Measurements from ENCODE around the gene BAHD1.
"Not testable (repeated sequence)": the region's sequence is repeated elsewhere in the genome, so short reads cannot be mapped to it uniquely, and the experiment has no call there.

The BAHD1 gene

DNA sequence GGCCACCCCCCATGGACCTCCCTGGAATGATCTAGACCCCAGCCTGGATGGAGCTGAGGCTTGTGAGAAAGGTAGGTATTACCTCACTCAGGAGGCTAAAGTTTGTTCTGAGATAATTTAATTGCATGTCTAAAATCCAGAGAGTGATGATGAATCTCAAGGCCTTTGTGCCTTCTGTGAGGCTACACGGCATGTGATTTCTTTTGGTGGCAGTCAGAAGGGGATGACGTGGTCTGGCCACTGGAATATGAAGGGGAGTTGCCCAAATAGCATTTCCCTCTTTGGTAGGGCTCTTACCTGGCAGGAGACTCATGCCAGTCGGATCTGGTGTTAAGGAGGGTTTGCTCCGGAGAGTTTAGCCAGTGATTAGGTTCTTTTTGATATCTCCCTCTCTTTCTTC lies 2.5 kb downstream of the BAHD1 start:
- no peak for DNase-seq

DNA sequence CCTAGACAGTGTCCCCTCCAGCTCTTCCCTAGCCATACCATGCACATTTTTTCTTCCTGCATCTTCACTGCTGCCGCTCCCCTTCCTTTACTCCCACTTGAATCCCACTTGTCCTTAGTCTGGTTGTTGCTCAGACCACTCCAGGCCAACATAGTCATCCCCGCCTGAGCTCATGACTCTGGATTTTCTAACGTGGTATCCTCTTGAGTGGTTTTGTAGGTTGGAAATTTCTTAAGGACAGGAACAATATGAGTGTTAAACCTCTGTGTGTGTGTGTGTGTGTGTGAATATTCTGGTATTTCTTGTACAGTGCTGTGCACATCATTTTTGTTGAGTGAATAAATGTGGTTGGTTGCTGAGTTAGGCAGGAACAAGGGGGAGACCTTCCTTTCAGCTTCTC lies 3.1 kb downstream of the BAHD1 start:
- no peak for DNase-seq

GRCh38 chr15:40444736-40445135 lies 4.0 kb downstream of the BAHD1 start:
- DNase-seq = no peak

DNA sequence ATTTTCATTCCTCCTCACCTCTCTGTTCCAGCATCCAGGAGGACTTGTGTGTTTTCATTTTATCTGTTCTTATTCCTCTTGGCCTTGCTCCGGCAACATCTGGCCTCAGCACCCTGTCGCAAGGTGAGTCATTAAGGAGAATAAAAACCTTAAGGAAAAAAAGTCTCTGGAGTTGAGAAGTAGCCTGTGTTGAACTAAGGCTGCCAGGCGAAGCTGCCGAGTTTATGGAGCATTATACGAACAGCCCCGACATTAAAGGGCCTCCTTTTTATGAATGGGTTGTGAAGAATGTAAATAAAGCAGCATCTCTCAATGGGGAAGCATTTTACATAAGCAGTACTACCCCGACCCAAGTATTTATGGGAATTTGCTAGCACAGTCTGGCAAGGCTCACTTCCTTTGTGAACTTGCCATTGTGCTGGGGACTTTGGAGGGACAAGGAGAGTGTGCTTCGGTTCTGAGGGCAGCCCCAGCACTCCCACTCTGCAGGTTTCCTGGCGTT lies 4.7 kb downstream of the BAHD1 start:
- no peak for DNase-seq

- DNase-seq = no peak
Measured at GRCh38 chr15:40446144-40446543, 5.4 kb downstream of the BAHD1 start.

GRCh38 chr15:40448354-40448753 lies 7.6 kb downstream of the BAHD1 start:
- DNase-seq = no peak

- DNase-seq = no peak
Measured at GRCh38 chr15:40449275-40449674, 8.5 kb downstream of the BAHD1 start.

DNA sequence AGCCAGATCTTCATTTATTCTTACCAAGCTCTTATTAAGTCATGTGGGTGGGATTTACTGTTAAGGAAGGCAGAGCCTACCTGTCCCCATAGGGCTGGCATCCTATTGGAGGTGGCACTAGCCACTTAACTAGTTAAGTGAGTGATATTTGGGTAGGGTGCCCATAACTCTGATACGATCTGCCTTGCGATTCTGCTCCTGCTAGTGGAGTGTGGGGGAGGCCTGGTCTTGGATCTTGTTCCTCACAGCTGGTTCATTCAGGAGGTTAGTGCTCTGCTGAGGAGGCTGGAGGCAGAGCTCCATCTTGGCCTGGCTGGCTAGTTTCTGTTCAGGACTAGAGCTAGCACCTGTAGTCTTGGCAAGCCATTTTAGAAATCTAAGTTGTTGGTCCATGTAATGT lies 9.3 kb downstream of the BAHD1 start:
- no peak for DNase-seq

- no peak for DNase-seq
Measured at GRCh38 chr15:40451527-40452158, 10.9 kb downstream of the BAHD1 start.

GRCh38 chr15:40452296-40453090 lies 11.7 kb downstream of the BAHD1 start:
- no peak for DNase-seq

DNA sequence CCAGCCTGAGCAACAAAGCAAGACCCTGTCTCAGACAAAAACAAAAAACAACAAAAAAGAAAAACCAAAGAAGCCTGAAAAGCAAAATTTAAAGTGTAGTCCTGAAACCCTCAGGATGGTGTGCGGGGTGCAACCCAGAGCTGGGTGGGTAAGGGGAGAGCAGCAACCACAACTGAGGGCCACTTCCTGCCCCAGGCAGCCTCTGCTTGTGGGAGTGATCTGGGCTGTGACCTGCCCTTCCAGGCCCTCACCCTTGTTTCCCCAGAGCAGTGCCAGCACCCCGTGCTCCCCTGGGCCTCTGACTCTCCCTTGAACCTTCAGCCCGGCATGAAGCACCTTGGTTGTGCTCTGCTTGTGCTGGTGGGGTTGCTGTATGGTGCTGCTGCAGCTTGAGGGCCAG lies 13.2 kb downstream of the BAHD1 start:
- not testable (repeated sequence) for DNase-seq

- no peak for DNase-seq
Measured at GRCh38 chr15:40454904-40455391, 14.2 kb downstream of the BAHD1 start.

DNA sequence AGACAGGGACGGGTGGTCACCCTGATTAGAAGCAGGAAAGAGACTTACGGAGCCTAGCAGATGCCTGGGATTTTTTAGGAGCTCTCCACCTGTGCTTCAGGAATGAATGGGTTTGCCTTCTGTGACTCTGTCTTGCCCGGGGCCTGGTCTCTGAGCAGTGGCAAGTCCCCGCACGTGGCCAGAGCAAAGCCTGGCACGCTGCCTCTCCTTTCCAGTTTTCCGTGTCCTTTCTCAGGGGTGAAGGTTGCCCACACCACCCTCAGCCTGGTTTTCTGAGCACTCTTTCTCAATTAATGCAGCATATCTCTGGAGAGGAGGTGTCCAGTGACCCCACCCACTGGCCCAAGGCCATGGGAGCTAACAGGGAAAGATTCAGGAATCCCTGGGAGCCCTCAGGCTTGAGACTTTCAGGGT lies 15.6 kb downstream of the BAHD1 start:
- no peak for DNase-seq

GRCh38 chr15:40456738-40457137 lies 16.0 kb downstream of the BAHD1 start:
- DNase-seq = no peak

- no peak for DNase-seq
Measured at GRCh38 chr15:40458495-40459371, 18.0 kb downstream of the BAHD1 start.

DNA sequence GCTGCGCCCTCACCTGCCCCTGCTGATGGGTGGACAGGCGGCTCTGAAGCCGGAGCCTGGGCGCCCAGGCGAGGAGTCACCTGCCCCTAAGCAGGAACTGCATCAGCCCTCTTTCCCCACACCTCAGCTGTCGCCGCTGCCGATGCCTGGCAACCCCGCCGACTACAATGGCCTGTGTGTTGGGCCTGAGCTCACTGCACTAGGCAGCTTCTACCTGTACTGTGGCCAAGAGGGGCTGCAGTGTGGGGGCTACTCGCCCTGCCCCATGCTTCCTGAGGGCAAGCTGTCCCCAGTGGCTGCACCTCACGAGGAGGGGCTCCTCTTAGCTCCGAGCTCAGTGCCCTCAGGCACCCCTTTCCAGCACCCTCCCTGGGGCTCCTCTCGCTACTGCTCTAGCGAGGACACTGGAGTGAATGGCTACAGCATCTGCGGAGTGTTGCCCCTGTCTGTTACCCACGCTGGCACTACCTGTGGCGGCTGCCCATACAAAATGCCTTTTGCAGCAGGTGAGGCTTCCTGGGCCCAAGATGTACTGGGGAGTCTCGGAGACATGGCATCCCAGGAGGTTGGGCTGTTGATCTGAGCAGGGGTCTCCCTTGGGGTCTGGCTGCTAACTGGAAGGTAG lies 18.8 kb downstream of the BAHD1 start:
- no peak for DNase-seq

GRCh38 chr15:40460404-40460803 lies 19.7 kb downstream of the BAHD1 start:
- DNase-seq = no peak

GRCh38 chr15:40461958-40462357 lies 21.2 kb downstream of the BAHD1 start:
- no peak for DNase-seq

DNA sequence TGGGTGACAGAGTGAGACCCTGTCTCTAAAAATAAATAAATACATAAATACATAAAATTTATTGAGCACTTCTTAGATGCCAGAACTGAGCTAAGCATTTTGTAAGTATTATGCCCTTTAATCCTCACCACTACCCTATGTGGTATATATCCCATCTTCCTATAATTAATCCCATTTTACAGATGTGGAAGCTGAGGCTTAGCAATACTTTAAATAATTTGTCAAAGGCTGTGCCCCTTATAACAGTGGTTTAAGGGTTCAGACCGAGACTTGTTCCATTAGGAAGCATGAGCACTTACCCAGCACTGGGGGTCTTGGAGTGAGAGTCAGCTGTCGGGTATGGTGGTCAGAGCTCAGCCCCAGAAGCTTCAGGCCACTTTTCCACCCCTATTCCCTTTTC lies 22.5 kb downstream of the BAHD1 start:
- no peak for DNase-seq

- DNase-seq = no peak
Measured at GRCh38 chr15:40463886-40464545, 23.3 kb downstream of the BAHD1 start.
